ENCODE data around the gene TAF11L5. TPM values are rescaled to one million over a fixed set of nuclear protein-coding genes. Genes with fewer than 3 reads are reported as not detected.
"Not testable (repeated sequence)": the region's sequence is repeated elsewhere in the genome, so short reads cannot be mapped to it uniquely, and the experiment has no call there.

The TAF11L5 gene
- total RNA-seq (2022) (not detected in 2 replicates), Bru-seq, nascent RNA (not detected), BruChase-seq, experiment 1, labeled RNA remaining after a 2-hour chase (not detected), BruChase-seq, experiment 2, labeled RNA remaining after a 6-hour chase (not detected)
- long read RNA-seq = 0 reads

GRCh38 chr5:17524935-17525334 lies at the start of gene TAF11L5:
TSS of gene TAF11L5 (plus strand) at chr5:17525235.
- H3K27me3 ChIP-seq (replicated peaks; ENCODE audit: control insufficient read depth, insufficient read depth, low read length); intact Hi-C loops (cut with micrococcal nuclease; ENCODE audit: unreplicated experiment); H3K27ac Mint-ChIP-seq (ENCODE audit: unreplicated experiment); H3K4me1 ChIP-seq; POLR2A ChIA-PET; H3K4me1 Mint-ChIP-seq (ENCODE audit: low read depth, unreplicated experiment); H3K9me3 Mint-ChIP-seq (ENCODE audit: unreplicated experiment); H3K27me3 Mint-ChIP-seq (ENCODE audit: insufficient read depth, unreplicated experiment); CTCF ChIA-PET; H3K4me3 Mint-ChIP-seq (ENCODE audit: unreplicated experiment); H3K4me3 ChIP-seq (ENCODE audit: low read depth, low read length); BruUV-seq (replicated peaks); DNase-seq; H3K36me3 ChIP-seq (ENCODE audit: control insufficient read depth, insufficient read depth, low read length); H3K36me3 Mint-ChIP-seq (ENCODE audit: insufficient read depth, unreplicated experiment); H3K9me3 ChIP-seq: not testable (repeated sequence)

- Histone ChIP-seq H3K27me3 (replicated peaks; ENCODE audit: control insufficient read depth, insufficient read depth, low read length) (no peaks in the 10 kb centered on the region; the same call in 1 of the 2 replicates), H3K4me3 (ENCODE audit: low read depth, low read length) (no peak overlapping the region), H3K4me1 (no peaks in the 10 kb centered on the region), H3K9me3 (no peaks in the 10 kb centered on the region), H3K36me3 (ENCODE audit: control insufficient read depth, insufficient read depth, low read length) (no peaks in the 10 kb centered on the region)
- Mint-ChIP-seq H3K36me3 (ENCODE audit: insufficient read depth, unreplicated experiment) (no peaks in the 10 kb centered on the region), H3K4me3 (ENCODE audit: unreplicated experiment) (no peak overlapping the region), H3K4me1 (ENCODE audit: low read depth, unreplicated experiment) (peaks cover 7% of the 10 kb centered on the region), H3K27me3 (ENCODE audit: insufficient read depth, unreplicated experiment) (peaks cover 6% of the 10 kb centered on the region), H3K27ac (ENCODE audit: unreplicated experiment) (no peak overlapping the region), H3K9me3 (ENCODE audit: unreplicated experiment) (no peaks in the 10 kb centered on the region)
- no TSS peak for BruUV-seq (replicated peaks)
- POLR2A ChIA-PET = no interaction called here
- TF ChIP-seq CTCF (IDR thresholded peaks at IDR 0.05; ENCODE audit: insufficient read depth in 1 of 2, low read depth in 1 of 2, low read length in 1 of 2, severe bottlenecking in 1 of 2, unreplicated experiment in 1 of 2) = no peak
- DNase-seq = no peak
- intact Hi-C loops (cut with micrococcal nuclease; ENCODE audit: unreplicated experiment) = no loop called here
- CTCF ChIA-PET = no interaction called here
These were observed 48.0 kb upstream of the TAF11L5 start for GRCh38 chr5:17477043-17477442.

- Histone ChIP-seq H3K4me1 (no peaks in the 10 kb centered on the region), H3K9me3 (no peaks in the 10 kb centered on the region), H3K27me3 (replicated peaks; ENCODE audit: control insufficient read depth, insufficient read depth, low read length) (no peaks in the 10 kb centered on the region; the same call in 1 of the 2 replicates), H3K36me3 (ENCODE audit: control insufficient read depth, insufficient read depth, low read length) (no peaks in the 10 kb centered on the region), H3K4me3 (ENCODE audit: low read depth, low read length) (no peak overlapping the region)
- Mint-ChIP-seq H3K27me3 (ENCODE audit: insufficient read depth, unreplicated experiment) (peaks cover 4% of the 10 kb centered on the region), H3K4me1 (ENCODE audit: low read depth, unreplicated experiment) (peaks cover 7% of the 10 kb centered on the region), H3K36me3 (ENCODE audit: insufficient read depth, unreplicated experiment) (no peaks in the 10 kb centered on the region), H3K9me3 (ENCODE audit: unreplicated experiment) (no peaks in the 10 kb centered on the region), H3K27ac (ENCODE audit: unreplicated experiment) (no peak overlapping the region), H3K4me3 (ENCODE audit: unreplicated experiment) (no peak overlapping the region)
- no TSS peak for BruUV-seq (replicated peaks)
- intact Hi-C loops (cut with micrococcal nuclease; ENCODE audit: unreplicated experiment) = no loop called here
- CTCF ChIA-PET = interaction anchor here (0.7 kb wide), 1 partner anchor 10 kb away, joined by 3 read pairs; no protein-coding TSS in a partner anchor
- no peak for TF ChIP-seq CTCF (IDR thresholded peaks at IDR 0.05; ENCODE audit: insufficient read depth in 1 of 2, low read depth in 1 of 2, low read length in 1 of 2, severe bottlenecking in 1 of 2, unreplicated experiment in 1 of 2)
- POLR2A ChIA-PET = no interaction called here
- no peak for DNase-seq
These were observed 47.3 kb upstream of the TAF11L5 start for GRCh38 chr5:17477573-17478265.
